MG63 (cell line): Measurements from ENCODE around the gene AKR1B15. TPM values are rescaled to one million over a fixed set of nuclear protein-coding genes. Genes with fewer than 3 reads are reported as not detected.
"Not testable (repeated sequence)": the region's sequence is repeated elsewhere in the genome, so short reads cannot be mapped to it uniquely, and the experiment has no call there.

Source experiments
- DNase-seq: peaks from one replicate; pipeline ENCODE4 v3.0.0-alpha.2; 2020
- H3K27me3 ChIP-seq: fragments of 250-450 bp; sonication (Bioruptor Pico); 2 replicates; pipeline ENCODE4 v1.5.1; 2020; ENCODE audit warnings: mild to moderate bottlenecking, moderate library complexity
- H3K36me3 ChIP-seq: fragments of 250-450 bp; sonication (Bioruptor Pico); 2 replicates; pipeline ENCODE4 v1.5.1; 2020; ENCODE audit warnings: mild to moderate bottlenecking, moderate library complexity
- H3K4me3 ChIP-seq: fragments of 250-450 bp; sonication (Bioruptor Pico); 2 replicates; pipeline ENCODE4 v1.5.1; 2020; ENCODE audit warnings: mild to moderate bottlenecking, moderate library complexity
- H3K9me3 ChIP-seq: fragments of 250-450 bp; sonication (Bioruptor Pico); 2 replicates; pipeline ENCODE4 v1.5.1; 2020; ENCODE audit warnings: mild to moderate bottlenecking, moderate library complexity
- total RNA-seq: library from RNA; depleted of rRNA; stranded (reverse); fragments of >200 nt; shearing (Covaris generic); gene quantifications from 2 replicates; pipeline ENCODE4 v1.2.3, GENCODE V29; 2014; ENCODE audit warnings: low replicate concordance

Gene AKR1B15
- total RNA-seq, 1 experiment from 2014 or later: not detected

GRCh38 chr7:134526552-134527248, 22.2 kb upstream of the AKR1B15 start:
- DNase-seq, H3K36me3 ChIP-seq, H3K9me3 ChIP-seq, H3K4me3 ChIP-seq, H3K27me3 ChIP-seq: not testable (repeated sequence)

- DNase-seq: peak; percentile 51
- no peaks in the 10 kb centered on the region for H3K9me3 ChIP-seq
- no peaks in the 10 kb centered on the region for H3K27me3 ChIP-seq
- no peak overlapping the region for H3K4me3 ChIP-seq
- no peaks in the 10 kb centered on the region for H3K36me3 ChIP-seq
Measured at GRCh38 chr7:134527979-134528371, 20.9 kb upstream of the AKR1B15 start.

GRCh38 chr7:134528749-134529148, 20.2 kb upstream of the AKR1B15 start:
- Histone ChIP-seq H3K4me3 (no peak overlapping the region), H3K36me3 (no peaks in the 10 kb centered on the region), H3K9me3 (no peaks in the 10 kb centered on the region), H3K27me3 (no peaks in the 10 kb centered on the region)
- DNase-seq: no peak

- DNase-seq: no peak
- no peaks in the 10 kb centered on the region for H3K36me3 ChIP-seq
- no peaks in the 10 kb centered on the region for H3K9me3 ChIP-seq
- no peaks in the 10 kb centered on the region for H3K27me3 ChIP-seq
- H3K4me3 ChIP-seq: no peak overlapping the region
Measured at GRCh38 chr7:134530460-134530859, 18.4 kb upstream of the AKR1B15 start.

GRCh38 chr7:134532180-134532953, 16.5 kb upstream of the AKR1B15 start:
- Histone ChIP-seq H3K36me3 (no peaks in the 10 kb centered on the region), H3K27me3 (no peaks in the 10 kb centered on the region), H3K4me3 (no peak overlapping the region), H3K9me3 (no peaks in the 10 kb centered on the region)
- no peak for DNase-seq

- H3K36me3 ChIP-seq: no peaks in the 10 kb centered on the region
- no peak for DNase-seq
Measured at GRCh38 chr7:134532954-134533218, 16.0 kb upstream of the AKR1B15 start.

GRCh38 chr7:134533288-134533771, 15.6 kb upstream of the AKR1B15 start:
- Histone ChIP-seq H3K27me3 (no peaks in the 10 kb centered on the region), H3K9me3 (no peaks in the 10 kb centered on the region), H3K36me3 (no peaks in the 10 kb centered on the region), H3K4me3 (no peak overlapping the region)
- DNase-seq: peak; percentile 68

More at GRCh38 chr7:134532954-134533218, 16.0 kb upstream of the AKR1B15 start:
- no peaks in the 10 kb centered on the region for H3K27me3 ChIP-seq
- no peaks in the 10 kb centered on the region for H3K9me3 ChIP-seq
- H3K4me3 ChIP-seq: no peak overlapping the region

GRCh38 chr7:134534633-134535032, 14.3 kb upstream of the AKR1B15 start:
- H3K4me3 ChIP-seq: no peak overlapping the region
- DNase-seq: no peak
- H3K36me3 ChIP-seq: no peaks in the 10 kb centered on the region
- no peaks in the 10 kb centered on the region for H3K27me3 ChIP-seq
- H3K9me3 ChIP-seq: no peaks in the 10 kb centered on the region

GRCh38 chr7:134535272-134535918, 13.5 kb upstream of the AKR1B15 start:
- H3K9me3 ChIP-seq: no peaks in the 10 kb centered on the region
- no peaks in the 10 kb centered on the region for H3K27me3 ChIP-seq
- no peak for DNase-seq
- H3K4me3 ChIP-seq: no peak overlapping the region
- H3K36me3 ChIP-seq: no peaks in the 10 kb centered on the region

- Histone ChIP-seq H3K27me3 (no peaks in the 10 kb centered on the region), H3K36me3 (no peaks in the 10 kb centered on the region), H3K9me3 (no peaks in the 10 kb centered on the region), H3K4me3 (no peak overlapping the region)
- no peak for DNase-seq
Measured at GRCh38 chr7:134535919-134536299, 13.0 kb upstream of the AKR1B15 start.

- not testable (repeated sequence) for H3K4me3 ChIP-seq, H3K9me3 ChIP-seq, DNase-seq, H3K36me3 ChIP-seq, H3K27me3 ChIP-seq
Measured at GRCh38 chr7:134536558-134536957, 12.4 kb upstream of the AKR1B15 start.

- H3K36me3 ChIP-seq, DNase-seq, H3K4me3 ChIP-seq, H3K27me3 ChIP-seq, H3K9me3 ChIP-seq: not testable (repeated sequence)
Measured at GRCh38 chr7:134537273-134537781, 11.6 kb upstream of the AKR1B15 start.

- H3K4me3 ChIP-seq: no peak overlapping the region
- H3K9me3 ChIP-seq: no peaks in the 10 kb centered on the region
- no peaks in the 10 kb centered on the region for H3K36me3 ChIP-seq
- H3K27me3 ChIP-seq: no peaks in the 10 kb centered on the region
- no peak for DNase-seq
Measured at GRCh38 chr7:134539380-134540004, 9.4 kb upstream of the AKR1B15 start.

- H3K27me3 ChIP-seq, H3K36me3 ChIP-seq, H3K9me3 ChIP-seq, H3K4me3 ChIP-seq, DNase-seq: not testable (repeated sequence)
Measured at GRCh38 chr7:134541501-134542194, 7.3 kb upstream of the AKR1B15 start.

GRCh38 chr7:134542195-134542771, 6.6 kb upstream of the AKR1B15 start:
- Histone ChIP-seq H3K27me3 (no peaks in the 10 kb centered on the region), H3K4me3 (no peak overlapping the region), H3K9me3 (no peaks in the 10 kb centered on the region), H3K36me3 (no peaks in the 10 kb centered on the region)
- no peak for DNase-seq

- H3K36me3 ChIP-seq: no peaks in the 10 kb centered on the region
- no peak overlapping the region for H3K4me3 ChIP-seq
- DNase-seq: no peak
Measured at GRCh38 chr7:134545380-134545779, 3.5 kb upstream of the AKR1B15 start.

More at GRCh38 chr7:134545380-134545779, 3.5 kb upstream of the AKR1B15 start:
- H3K27me3 ChIP-seq: no peaks in the 10 kb centered on the region
- no peaks in the 10 kb centered on the region for H3K9me3 ChIP-seq
